ENCODE data around the gene GFRA1. TPM values are rescaled to one million over a fixed set of nuclear protein-coding genes. Genes with fewer than 3 reads are reported as not detected.
A peak's percentile ranks its signal among the peaks of the same experiment; 100 is the strongest.

Gene GFRA1
- total RNA-seq, 1 experiment from 2014 or later = not detected

DNA sequence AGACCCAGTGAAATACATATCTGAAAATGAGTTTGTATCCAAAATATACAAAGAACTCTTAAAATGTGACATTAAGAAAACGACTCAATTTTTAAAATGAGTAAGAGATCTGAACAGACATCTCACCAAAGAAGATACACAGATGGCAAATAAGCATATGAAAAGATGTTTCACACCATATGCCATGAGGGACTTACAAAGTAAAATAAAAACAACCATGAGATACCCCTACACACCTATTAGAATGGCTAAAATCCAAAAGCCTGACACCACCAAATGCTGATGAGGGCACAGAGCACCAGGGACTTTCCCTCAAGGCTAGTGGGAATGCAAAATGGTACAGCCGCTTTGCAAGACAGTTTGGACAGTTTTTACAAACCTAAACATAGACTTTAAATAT lies 27.9 kb downstream of the GFRA1 start:
- DNase-seq (ENCODE audit: low read depth) = no peak

GRCh38 chr10:116241642-116242410 lies 31.2 kb downstream of the GFRA1 start:
- DNase-seq (ENCODE audit: low read depth) = no peak

GRCh38 chr10:116241085-116241484 lies 31.9 kb downstream of the GFRA1 start:
- DNase-seq (ENCODE audit: low read depth) = no peak

DNA sequence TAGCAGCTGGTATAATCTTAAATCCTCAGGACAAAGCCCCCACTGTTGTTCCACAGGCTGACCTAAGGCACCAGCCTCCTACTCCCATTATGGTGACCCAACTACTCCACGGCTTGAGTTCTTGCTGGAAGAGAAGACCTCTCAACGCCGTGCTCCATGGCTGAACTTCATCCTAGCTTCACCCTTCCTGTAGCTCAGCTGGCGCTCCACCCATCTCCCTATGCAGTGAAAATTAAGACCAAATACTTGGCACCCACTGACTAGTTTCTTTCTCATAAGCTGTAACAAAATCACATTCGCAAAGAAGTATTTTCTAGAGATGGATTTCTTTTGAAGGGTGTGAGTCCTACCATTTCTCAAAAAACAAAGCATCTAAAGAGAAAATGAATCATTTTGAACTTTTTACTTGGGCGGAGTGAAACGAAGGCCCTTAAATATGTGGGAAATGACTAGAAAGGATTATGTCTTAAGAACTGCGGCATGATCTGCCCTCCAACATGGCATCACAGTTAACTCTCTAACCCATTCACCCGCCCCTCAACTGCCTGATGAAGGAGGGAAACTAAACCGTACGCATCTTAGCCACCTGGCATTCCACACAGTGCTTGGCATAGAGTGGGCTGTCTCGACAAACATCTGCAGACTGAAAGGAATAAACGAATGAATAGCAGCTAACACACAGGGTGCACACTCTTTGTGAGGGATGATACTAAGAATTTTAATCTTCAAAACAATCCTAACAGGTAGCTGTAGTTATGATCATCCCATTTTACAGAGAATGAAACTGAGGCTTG lies 32.7 kb downstream of the GFRA1 start:
- DNase-seq (ENCODE audit: low read depth) = no peak

DNA sequence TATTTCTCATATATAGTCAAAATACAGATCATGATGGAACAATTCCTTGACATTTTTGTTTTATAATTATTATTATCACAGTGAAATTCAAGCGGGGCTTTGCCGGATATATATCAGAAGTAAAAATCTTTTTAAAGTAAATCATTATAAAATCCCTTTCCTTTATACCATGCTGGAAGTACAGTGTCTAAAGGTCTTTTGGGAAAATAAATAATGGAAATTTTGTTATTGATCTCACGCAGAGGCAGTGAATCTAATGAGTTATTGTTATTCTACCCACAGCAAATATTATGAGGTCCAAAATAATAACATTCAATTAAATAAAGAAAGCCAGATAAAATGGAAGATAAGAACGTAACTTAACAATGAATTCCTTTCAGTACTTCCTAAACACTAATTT lies 33.8 kb downstream of the GFRA1 start:
- DNase-seq (ENCODE audit: low read depth) = no peak

DNA sequence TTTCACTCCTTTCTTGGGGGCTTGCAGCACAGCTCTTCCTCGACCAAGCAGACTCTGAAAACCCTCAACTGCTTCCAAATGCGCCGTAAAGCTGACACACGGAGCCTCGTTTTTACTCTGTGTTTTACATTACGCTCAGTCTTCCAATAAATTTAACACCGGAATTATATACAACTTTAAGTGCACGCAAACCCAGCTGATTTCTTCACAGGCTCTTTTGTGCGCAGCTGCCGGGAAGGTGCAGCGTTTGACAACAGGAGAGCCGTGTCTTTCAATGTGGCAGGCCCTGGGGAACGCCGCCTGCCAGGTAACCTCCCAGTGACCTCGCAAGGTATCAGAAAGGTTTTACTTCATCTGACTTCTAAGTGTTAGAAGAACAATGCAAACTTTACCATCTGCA lies 35.0 kb downstream of the GFRA1 start:
- DNase-seq (ENCODE audit: low read depth) = no peak

GRCh38 chr10:116237260-116237659 lies 35.7 kb downstream of the GFRA1 start:
- DNase-seq (ENCODE audit: low read depth) = no peak

GRCh38 chr10:116233230-116233629 lies 39.8 kb downstream of the GFRA1 start:
- DNase-seq (ENCODE audit: low read depth) = no peak

DNA sequence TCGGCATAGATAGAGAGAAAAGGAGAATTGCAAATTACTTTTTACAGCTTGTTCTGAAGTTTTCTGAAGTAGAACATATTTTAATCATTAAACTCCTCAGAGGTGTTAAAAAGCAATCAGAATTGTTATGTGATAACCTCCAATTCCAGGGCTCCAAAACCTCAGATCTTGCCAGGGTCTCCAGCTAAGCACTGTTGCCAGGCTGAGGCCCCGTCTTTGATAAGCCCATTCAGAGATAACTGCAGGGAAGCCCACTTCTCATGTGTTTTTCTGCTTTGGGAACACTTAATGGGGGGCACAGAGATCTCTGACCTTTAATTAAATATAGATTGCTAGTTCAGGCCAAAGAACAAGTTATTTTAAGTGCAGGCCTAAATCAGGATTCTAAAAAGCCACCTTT lies 40.4 kb downstream of the GFRA1 start:
- no peak for DNase-seq (ENCODE audit: low read depth)

DNA sequence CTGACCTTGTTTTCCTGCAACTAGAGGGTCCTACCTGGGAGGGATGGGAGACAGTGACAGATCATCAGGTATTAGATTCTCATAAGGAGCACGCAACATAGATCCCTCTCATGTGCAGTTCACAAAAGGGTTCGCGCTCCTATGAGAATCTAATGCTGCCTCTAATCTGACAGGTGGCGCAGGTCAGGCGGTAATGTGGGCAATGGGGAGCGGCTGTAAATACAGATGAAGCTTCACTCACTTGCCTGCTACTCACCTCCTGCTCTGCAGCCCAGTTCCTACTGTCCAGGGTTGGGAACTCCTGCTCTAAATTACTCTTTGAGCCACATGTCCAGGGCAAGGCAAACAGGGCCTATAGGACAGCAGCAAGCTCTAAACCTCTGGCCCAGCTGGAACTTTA lies 46.2 kb downstream of the GFRA1 start:
- DNase-seq (ENCODE audit: low read depth) = no peak

- DNase-seq (ENCODE audit: low read depth) = no peak
Measured at GRCh38 chr10:116226053-116226452, 47.0 kb downstream of the GFRA1 start.

DNA sequence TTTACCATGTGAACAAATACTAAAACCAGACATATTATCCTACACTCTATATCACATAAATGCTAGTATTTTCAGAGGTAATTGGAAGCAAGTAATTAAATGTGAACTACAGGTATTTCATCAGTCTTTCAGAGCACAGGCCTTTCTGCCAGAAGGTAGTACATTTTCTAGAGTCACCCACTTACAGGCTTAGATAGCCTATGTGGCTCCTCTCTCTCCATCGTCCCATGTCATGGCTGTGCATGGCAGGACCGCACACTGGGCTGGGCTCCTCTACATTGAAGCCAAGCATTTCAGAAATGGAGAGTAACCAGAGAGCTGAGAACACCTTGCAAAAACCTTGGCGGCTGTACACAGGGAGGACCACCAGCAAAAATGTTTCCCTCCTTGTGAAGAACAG lies 49.7 kb downstream of the GFRA1 start:
- no peak for DNase-seq (ENCODE audit: low read depth)

DNA sequence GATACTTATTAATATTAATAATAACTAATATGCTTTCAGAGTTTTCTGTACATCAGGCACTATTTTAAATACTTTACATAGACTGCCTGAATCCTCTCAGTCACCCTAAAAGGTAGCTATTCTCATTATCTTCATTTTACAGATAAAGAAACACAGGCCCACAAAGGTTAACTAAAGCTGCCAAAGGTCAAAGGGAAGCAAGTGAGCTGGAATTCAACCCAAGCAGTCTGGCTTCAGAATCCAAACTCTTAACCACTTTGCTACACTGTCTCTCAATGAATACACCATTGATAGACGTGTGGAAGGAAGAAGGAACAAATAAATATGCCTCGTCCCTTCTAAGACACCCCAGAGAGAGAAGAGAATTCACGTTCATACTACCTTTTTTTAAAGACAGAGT lies 52.0 kb downstream of the GFRA1 start:
- DNase-seq (ENCODE audit: low read depth) = no peak

DNA sequence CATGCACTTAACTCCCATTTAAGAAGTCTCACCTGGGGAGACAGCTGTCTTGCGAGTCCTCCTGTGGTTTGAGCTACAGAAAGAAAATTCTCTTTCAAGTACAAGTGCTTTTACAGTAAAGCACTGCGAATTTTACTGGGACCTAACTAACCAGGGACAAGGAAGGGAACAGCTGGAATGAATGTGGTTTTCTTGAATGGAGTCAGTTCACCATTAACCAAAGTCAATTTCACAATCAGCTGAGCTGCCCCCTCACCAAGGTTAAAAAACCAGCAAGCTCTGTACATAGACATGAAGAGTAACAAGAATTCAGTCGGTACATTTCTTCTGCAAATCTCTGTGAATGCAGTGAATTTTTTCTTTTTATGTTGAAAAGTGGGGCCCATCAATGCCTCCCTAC lies 56.3 kb downstream of the GFRA1 start:
- DNase-seq (ENCODE audit: low read depth) = no peak

DNA sequence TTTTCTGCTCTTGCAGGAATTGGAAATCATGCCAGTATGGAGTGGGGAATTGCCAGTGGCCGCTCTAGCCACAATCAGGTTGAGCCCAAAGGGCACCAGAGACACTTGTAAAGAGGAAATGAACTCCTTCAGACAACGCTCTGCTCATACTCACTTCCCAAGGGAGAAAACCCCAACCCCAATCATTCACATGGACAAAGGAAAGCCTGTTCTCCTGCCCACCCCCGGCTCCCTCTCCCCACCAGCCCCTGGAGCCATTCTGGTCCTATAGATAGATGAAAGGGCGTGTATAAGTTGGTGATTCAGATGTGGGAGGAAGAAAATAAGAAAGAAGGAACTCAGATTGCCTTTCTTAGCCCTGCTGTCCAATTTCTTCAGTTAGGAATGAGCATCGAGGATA lies 57.4 kb downstream of the GFRA1 start:
- DNase-seq (ENCODE audit: low read depth) = peak; percentile 4

DNA sequence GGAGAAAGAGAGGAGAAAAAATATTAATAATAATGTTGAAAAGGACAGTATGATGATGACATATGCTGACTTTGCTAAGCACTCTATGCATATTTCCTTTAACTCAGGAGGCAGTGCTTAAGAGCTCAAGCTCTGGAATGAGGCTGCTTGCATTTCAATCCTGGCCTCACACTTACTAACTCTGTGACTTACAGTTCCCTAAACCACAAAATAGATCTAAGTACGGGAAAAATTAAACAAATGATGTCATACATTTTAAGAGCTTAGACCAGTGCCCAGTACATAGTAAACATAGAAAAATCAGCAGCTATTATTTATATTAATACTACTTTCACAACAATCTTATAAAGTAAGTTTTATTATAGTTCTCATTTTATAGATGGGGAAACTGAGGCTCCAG lies 61.3 kb downstream of the GFRA1 start:
- no peak for DNase-seq (ENCODE audit: low read depth)

DNA sequence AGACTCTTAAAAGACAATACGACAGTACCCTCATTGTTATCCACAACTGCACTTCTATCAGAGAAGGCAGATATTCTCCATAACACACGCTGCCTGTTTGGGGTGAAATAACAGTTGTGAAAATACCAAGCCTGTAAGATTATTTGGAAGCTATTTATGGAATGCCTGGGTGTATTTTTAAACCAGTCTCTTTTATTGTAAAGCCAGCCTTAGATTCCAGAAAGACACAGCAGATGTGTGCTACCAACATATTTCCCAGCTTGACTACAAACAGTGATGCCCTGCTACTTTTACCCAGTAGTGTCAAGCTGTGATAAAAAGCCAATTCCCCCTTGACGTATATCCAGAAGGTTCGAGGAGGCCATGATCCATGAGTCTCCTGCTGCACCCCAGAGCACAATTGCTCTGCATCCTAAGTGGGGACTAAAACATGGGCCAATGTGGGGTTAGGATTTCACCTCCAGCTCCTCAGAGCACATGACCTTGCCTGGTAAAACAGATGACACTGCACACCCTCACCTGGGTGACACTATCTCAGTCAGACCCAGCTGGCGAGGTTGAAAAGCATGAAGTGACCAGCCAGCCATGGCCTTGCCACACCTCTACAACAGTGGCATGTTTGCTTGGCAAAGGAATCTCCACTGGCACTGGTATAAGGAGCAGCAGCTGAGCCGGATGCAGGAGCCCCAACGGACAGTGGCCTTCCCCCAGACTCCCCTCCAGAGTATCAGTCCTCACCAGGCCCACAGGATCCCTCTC lies 62.2 kb downstream of the GFRA1 start:
- DNase-seq (ENCODE audit: low read depth) = no peak

- no peak for DNase-seq (ENCODE audit: low read depth)
Measured at GRCh38 chr10:116209781-116210180, 63.2 kb downstream of the GFRA1 start.

- no peak for DNase-seq (ENCODE audit: low read depth)
Measured at GRCh38 chr10:116208956-116209567, 63.9 kb downstream of the GFRA1 start.

GRCh38 chr10:116207690-116208089 lies 65.3 kb downstream of the GFRA1 start:
- no peak for DNase-seq (ENCODE audit: low read depth)

- DNase-seq (ENCODE audit: low read depth) = no peak
Measured at GRCh38 chr10:116203661-116204060, 69.3 kb downstream of the GFRA1 start.
